Stimulated activated CD4-positive, alpha-beta T cell treated with anti-CD3 and anti-CD28 coated beads, TNF-alpha, amount 100 ng/mL, for 24 hours (primary cell): ENCODE data around the gene SIRPG.

Experiments
- DNase-seq, 3 experiments: peaks; one replicate each; pipeline ENCODE4 v3.0.0-alpha.2; 2020; ENCODE audit warnings: low read depth in 3 of 3

The SIRPG gene

GRCh38 chr20:1595333-1595732 is 62.2 kb downstream of the SIRPG start:
- no peak for DNase-seq

- no peak for DNase-seq
These were observed 68.8 kb downstream of the SIRPG start for GRCh38 chr20:1588533-1589460.

GRCh38 chr20:1587781-1588532 is 69.6 kb downstream of the SIRPG start:
- no peak for DNase-seq

GRCh38 chr20:1579488-1579887 is 78.1 kb downstream of the SIRPG start:
- DNase-seq: no peak
